Panc1 (cell line): ENCODE results near the gene USP9X.

ENCODE experiments used
- POLR2AphosphoS5 ChIP-seq: IDR thresholded peaks from 2 replicates; pipeline ENCODE4 v1.6.1; 2012; ENCODE audit warnings: mild to moderate bottlenecking, low read depth, low read length, moderate library complexity
- SIN3A ChIP-seq: IDR thresholded peaks from 2 replicates; pipeline ENCODE4 v1.6.1; 2012; ENCODE audit warnings: low read depth, mild to moderate bottlenecking, low read length, moderate library complexity, borderline replicate concordance; ENCODE audit not compliant: insufficient read depth
- TCF7L2 ChIP-seq: IDR thresholded peaks from 2 replicates; pipeline ENCODE4 v1.6.1; 2011; ENCODE audit warnings: mild to moderate bottlenecking, low read depth, low read length, inconsistent platforms
- TF ChIP-seq, protein P1 (sequence below): fragments of 450-650 bp; IDR thresholded peaks from 2 replicates; pipeline ENCODE4 v1.5.1; 2017; ENCODE audit warnings: mild to moderate bottlenecking
- TF ChIP-seq, protein P2 (sequence below), 2 experiments: IDR thresholded peaks; 2 replicates each; pipeline ENCODE4 v1.6.1; 2011 to 2012; ENCODE audit warnings: low read depth in 2 of 2, control low read depth in 1 of 2, low read length in 1 of 2, mild to moderate bottlenecking in 1 of 2, moderate library complexity in 1 of 2; ENCODE audit not compliant: insufficient read depth in 1 of 2

DNA sequence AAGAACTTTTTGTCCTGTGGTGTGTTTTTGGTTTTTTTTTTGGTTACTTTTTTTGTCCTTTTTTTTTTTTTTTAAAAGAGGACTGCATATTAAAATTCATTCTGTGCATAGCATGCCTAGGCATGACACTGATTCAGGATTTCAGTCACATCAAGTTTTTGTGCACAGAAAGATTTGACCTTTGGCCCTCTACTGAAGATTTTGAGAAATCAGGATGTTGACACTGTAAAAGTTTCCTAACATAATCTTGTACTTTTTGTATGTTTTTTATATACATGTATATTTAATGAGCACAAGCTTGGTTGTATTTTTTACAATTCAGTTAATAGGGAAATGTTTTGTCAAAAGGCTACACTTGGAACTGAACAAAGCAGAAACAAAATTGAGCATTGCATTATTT, 148.7 kb downstream of the USP9X start:
- TF ChIP-seq, protein P1, sequence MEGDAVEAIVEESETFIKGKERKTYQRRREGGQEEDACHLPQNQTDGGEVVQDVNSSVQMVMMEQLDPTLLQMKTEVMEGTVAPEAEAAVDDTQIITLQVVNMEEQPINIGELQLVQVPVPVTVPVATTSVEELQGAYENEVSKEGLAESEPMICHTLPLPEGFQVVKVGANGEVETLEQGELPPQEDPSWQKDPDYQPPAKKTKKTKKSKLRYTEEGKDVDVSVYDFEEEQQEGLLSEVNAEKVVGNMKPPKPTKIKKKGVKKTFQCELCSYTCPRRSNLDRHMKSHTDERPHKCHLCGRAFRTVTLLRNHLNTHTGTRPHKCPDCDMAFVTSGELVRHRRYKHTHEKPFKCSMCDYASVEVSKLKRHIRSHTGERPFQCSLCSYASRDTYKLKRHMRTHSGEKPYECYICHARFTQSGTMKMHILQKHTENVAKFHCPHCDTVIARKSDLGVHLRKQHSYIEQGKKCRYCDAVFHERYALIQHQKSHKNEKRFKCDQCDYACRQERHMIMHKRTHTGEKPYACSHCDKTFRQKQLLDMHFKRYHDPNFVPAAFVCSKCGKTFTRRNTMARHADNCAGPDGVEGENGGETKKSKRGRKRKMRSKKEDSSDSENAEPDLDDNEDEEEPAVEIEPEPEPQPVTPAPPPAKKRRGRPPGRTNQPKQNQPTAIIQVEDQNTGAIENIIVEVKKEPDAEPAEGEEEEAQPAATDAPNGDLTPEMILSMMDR: no peak
- no peak for TF ChIP-seq POLR2AphosphoS5
- TF ChIP-seq, protein P2, sequence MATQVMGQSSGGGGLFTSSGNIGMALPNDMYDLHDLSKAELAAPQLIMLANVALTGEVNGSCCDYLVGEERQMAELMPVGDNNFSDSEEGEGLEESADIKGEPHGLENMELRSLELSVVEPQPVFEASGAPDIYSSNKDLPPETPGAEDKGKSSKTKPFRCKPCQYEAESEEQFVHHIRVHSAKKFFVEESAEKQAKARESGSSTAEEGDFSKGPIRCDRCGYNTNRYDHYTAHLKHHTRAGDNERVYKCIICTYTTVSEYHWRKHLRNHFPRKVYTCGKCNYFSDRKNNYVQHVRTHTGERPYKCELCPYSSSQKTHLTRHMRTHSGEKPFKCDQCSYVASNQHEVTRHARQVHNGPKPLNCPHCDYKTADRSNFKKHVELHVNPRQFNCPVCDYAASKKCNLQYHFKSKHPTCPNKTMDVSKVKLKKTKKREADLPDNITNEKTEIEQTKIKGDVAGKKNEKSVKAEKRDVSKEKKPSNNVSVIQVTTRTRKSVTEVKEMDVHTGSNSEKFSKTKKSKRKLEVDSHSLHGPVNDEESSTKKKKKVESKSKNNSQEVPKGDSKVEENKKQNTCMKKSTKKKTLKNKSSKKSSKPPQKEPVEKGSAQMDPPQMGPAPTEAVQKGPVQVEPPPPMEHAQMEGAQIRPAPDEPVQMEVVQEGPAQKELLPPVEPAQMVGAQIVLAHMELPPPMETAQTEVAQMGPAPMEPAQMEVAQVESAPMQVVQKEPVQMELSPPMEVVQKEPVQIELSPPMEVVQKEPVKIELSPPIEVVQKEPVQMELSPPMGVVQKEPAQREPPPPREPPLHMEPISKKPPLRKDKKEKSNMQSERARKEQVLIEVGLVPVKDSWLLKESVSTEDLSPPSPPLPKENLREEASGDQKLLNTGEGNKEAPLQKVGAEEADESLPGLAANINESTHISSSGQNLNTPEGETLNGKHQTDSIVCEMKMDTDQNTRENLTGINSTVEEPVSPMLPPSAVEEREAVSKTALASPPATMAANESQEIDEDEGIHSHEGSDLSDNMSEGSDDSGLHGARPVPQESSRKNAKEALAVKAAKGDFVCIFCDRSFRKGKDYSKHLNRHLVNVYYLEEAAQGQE (IDR thresholded peaks at IDR 0.05; ENCODE audit: insufficient read depth in 1 of 2, low read depth in 2 of 2, low read length in 1 of 2): no peak
- no peak for TF ChIP-seq TCF7L2
- no peak for TF ChIP-seq SIN3A
